ENCODE results near the gene ADGRL3. TPM values are rescaled to one million over a fixed set of nuclear protein-coding genes. Genes with fewer than 3 reads are reported as not detected.

ADGRL3 gene
- total RNA-seq, 2 experiments from 2014 or later: not detected

DNA sequence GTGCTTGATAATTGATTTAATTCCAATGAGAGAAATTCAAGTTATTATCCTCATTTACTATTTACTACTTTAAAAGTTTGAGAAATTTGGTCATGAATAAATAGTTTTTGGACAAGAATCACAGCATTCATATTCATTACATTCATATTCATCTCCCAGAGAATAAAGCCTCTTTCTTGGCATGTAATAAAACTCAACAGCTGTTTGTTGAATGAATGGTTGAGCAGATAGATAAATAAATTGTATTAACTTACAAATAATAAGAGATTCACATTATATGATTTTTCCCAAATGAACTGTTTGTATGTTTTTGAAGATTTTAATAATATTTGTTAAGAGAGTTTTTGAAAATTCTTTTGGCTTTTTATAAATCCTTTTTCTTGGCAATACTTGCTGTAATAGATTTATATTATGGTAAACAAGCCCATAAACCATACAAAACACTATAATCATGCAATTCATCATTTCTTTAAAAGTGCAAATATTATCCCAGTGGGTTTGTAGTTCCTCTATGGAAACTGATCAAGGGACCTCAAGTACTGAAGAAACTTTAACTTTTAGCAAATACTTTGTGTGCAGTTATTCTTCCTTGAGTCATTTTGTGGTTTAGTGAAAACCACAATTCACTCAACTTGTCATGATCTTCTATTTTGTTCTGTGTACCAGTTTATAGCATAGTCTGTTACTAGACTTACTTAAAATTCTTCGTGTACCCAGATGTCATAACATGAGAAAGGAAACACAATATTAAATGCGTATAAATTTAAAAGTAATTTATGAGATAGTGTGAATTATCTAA is 371.8 kb downstream of the ADGRL3 start:
- ChIA-PET CTCF (ENCODE audit: unreplicated experiment) (no interaction called here), POLR2A (no interaction called here)
- no peaks in the 10 kb centered on the region for H3K36me3 ChIP-seq (ENCODE audit: insufficient read depth, low read length)
- no peak overlapping the region for H2AFZ ChIP-seq (ENCODE audit: low read length)
- H3K4me3 ChIP-seq (ENCODE audit: low read depth, low read length, poor library complexity, severe bottlenecking): no peak overlapping the region
- H4K20me1 ChIP-seq (ENCODE audit: insufficient read depth, low read length): no peaks in the 10 kb centered on the region
- H3K4me2 ChIP-seq (ENCODE audit: low read length): no peak overlapping the region
- BruUV-seq (replicated peaks): no TSS peak
- TF ChIP-seq, protein P1, sequence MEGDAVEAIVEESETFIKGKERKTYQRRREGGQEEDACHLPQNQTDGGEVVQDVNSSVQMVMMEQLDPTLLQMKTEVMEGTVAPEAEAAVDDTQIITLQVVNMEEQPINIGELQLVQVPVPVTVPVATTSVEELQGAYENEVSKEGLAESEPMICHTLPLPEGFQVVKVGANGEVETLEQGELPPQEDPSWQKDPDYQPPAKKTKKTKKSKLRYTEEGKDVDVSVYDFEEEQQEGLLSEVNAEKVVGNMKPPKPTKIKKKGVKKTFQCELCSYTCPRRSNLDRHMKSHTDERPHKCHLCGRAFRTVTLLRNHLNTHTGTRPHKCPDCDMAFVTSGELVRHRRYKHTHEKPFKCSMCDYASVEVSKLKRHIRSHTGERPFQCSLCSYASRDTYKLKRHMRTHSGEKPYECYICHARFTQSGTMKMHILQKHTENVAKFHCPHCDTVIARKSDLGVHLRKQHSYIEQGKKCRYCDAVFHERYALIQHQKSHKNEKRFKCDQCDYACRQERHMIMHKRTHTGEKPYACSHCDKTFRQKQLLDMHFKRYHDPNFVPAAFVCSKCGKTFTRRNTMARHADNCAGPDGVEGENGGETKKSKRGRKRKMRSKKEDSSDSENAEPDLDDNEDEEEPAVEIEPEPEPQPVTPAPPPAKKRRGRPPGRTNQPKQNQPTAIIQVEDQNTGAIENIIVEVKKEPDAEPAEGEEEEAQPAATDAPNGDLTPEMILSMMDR (conservative IDR thresholded peaks at IDR 0.05; ENCODE audit: low read length): no peak
- TF ChIP-seq EZH2phosphoT487 (IDR thresholded peaks at IDR 0.05; ENCODE audit: borderline replicate concordance, low read depth, low read length): no peak
- intact Hi-C loops (cut with micrococcal nuclease; ENCODE audit: unreplicated experiment): no loop called here
- no peaks in the 10 kb centered on the region for H3K4me1 ChIP-seq (ENCODE audit: insufficient read depth, low read length, poor library complexity, severe bottlenecking)
- no peak for DNase-seq (ENCODE audit: low spot score)
- no peak overlapping the region for H3K27ac ChIP-seq (ENCODE audit: low read depth, low read length, poor library complexity, severe bottlenecking)
- H3K9me2 ChIP-seq (ENCODE audit: insufficient read depth, low read length): no peaks in the 10 kb centered on the region
- H3K9me3 ChIP-seq (ENCODE audit: low read length): no peaks in the 10 kb centered on the region
- no peaks in the 10 kb centered on the region for H3K79me2 ChIP-seq (ENCODE audit: insufficient read depth, low read depth, low read length)

DNA sequence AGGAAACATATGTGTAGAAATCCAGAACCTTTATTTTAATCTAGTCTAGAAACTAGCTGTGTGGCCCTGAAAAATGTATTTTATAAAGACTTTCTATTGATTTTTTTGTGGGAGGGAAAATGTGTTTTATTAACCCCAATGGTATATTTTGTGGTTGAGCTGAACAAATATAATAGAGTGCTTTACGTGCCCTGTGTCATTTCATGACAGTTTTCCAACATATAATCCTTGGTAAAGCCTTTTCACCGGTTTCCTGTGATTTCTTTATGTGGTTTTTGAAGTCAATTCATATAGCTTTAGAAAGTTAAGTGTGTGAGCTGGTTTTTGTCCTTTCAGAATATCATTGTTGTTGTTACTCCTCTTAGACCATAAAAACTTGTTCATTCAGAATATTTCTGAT is 375.7 kb downstream of the ADGRL3 start:
- no TSS peak for BruUV-seq (replicated peaks)
- DNase-seq (ENCODE audit: low spot score): no peak
- TF ChIP-seq, protein P1 (conservative IDR thresholded peaks at IDR 0.05; ENCODE audit: low read length): no peak
- ChIA-PET POLR2A (interaction anchor here (0.9 kb wide), 1 partner anchor 15 kb away, joined by 3 read pairs; no protein-coding TSS in a partner anchor), CTCF (ENCODE audit: unreplicated experiment) (no interaction called here)
- intact Hi-C loops (cut with micrococcal nuclease; ENCODE audit: unreplicated experiment): no loop called here
- Histone ChIP-seq H3K9me3 (ENCODE audit: low read length) (no peaks in the 10 kb centered on the region), H3K79me2 (ENCODE audit: insufficient read depth, low read depth, low read length) (no peaks in the 10 kb centered on the region), H2AFZ (ENCODE audit: low read length) (no peak overlapping the region), H3K9me2 (ENCODE audit: insufficient read depth, low read length) (no peaks in the 10 kb centered on the region), H4K20me1 (ENCODE audit: insufficient read depth, low read length) (no peaks in the 10 kb centered on the region), H3K27ac (ENCODE audit: low read depth, low read length, poor library complexity, severe bottlenecking) (no peak overlapping the region), H3K4me1 (ENCODE audit: insufficient read depth, low read length, poor library complexity, severe bottlenecking) (no peaks in the 10 kb centered on the region), H3K4me3 (ENCODE audit: low read depth, low read length, poor library complexity, severe bottlenecking) (no peak overlapping the region), H3K36me3 (ENCODE audit: insufficient read depth, low read length) (no peaks in the 10 kb centered on the region), H3K4me2 (ENCODE audit: low read length) (no peak overlapping the region)

DNA sequence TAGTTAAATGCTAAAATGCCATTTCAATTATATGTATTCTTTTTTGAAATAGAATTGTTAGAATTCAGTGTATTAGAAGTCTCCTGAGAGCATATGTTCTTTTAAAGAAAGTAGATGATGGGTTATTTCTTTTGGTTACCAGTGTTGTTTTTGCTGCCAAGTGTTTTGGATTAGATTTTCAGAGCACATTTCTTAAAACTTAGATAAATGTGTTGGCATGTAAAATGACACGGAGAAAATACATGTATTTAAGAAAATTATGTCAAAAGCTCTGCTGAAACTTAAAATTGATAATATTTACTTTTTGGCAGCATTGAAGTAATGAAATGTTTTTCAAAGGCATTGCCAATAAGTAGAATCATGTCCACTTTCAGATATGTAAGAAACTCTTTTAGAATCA is 379.7 kb downstream of the ADGRL3 start:
- Histone ChIP-seq H4K20me1 (ENCODE audit: insufficient read depth, low read length) (no peaks in the 10 kb centered on the region), H3K27ac (ENCODE audit: low read depth, low read length, poor library complexity, severe bottlenecking) (no peak overlapping the region), H3K4me3 (ENCODE audit: low read depth, low read length, poor library complexity, severe bottlenecking) (no peak overlapping the region), H3K9me3 (ENCODE audit: low read length) (no peaks in the 10 kb centered on the region), H3K36me3 (ENCODE audit: insufficient read depth, low read length) (no peaks in the 10 kb centered on the region), H3K9me2 (ENCODE audit: insufficient read depth, low read length) (no peaks in the 10 kb centered on the region), H2AFZ (ENCODE audit: low read length) (no peak overlapping the region), H3K79me2 (ENCODE audit: insufficient read depth, low read depth, low read length) (no peaks in the 10 kb centered on the region), H3K4me1 (ENCODE audit: insufficient read depth, low read length, poor library complexity, severe bottlenecking) (no peaks in the 10 kb centered on the region), H3K4me2 (ENCODE audit: low read length) (no peak overlapping the region)
- intact Hi-C loops (cut with micrococcal nuclease; ENCODE audit: unreplicated experiment): no loop called here
- no TSS peak for BruUV-seq (replicated peaks)
- no peak for DNase-seq (ENCODE audit: low spot score)
- TF ChIP-seq EZH2phosphoT487 (IDR thresholded peaks at IDR 0.05; ENCODE audit: borderline replicate concordance, low read depth, low read length): no peak
- TF ChIP-seq, protein P1 (conservative IDR thresholded peaks at IDR 0.05; ENCODE audit: low read length): no peak
- POLR2A ChIA-PET: no interaction called here
- CTCF ChIA-PET (ENCODE audit: unreplicated experiment): no interaction called here

Data from OCI-LY7 (cell line).